Transverse colon (tissue), 4 donors: ENCODE data around the gene LYRM4.

Source experiments
- CTCF ChIP-seq, 5 experiments: fragments of 200-600 bp in 3 of 5; fragments of 450-650 bp in 2 of 5; sonication (generic) in 3 of 5; IDR thresholded peaks; 1 replicate in 2 of 5; 2 replicates in 3 of 5; pipeline ENCODE4 v1.5.1; 2016 to 2017; ENCODE audit warnings: antibody characterized with exemption in 5 of 5, inconsistent platforms in 3 of 5, mild to moderate bottlenecking in 2 of 5, moderate library complexity in 1 of 5
- EP300 ChIP-seq: sonication (generic); formaldehyde crosslinking; IDR thresholded peaks from one replicate; pipeline ENCODE4 v1.6.1; 2017; ENCODE audit warnings: antibody characterized with exemption, low read depth
- POLR2A ChIP-seq: fragments of 450-650 bp; IDR thresholded peaks from one replicate; pipeline ENCODE4 v1.6.1; 2016; ENCODE audit warnings: antibody characterized with exemption, mild to moderate bottlenecking, moderate library complexity
- POLR2AphosphoS5 ChIP-seq, 3 donors: sonication (generic); formaldehyde crosslinking; IDR thresholded peaks; one replicate each; pipeline ENCODE4 v1.6.1; 2016; ENCODE audit warnings: antibody characterized with exemption in 3 of 3

- TF ChIP-seq CTCF (IDR thresholded peaks at IDR 0.05) (no peak), EP300 (no peak), POLR2AphosphoS5 (IDR thresholded peaks at IDR 0.05) (no peak), POLR2A (no peak)
Measured at GRCh38 chr6:5287966-5288297, 27.2 kb upstream of the LYRM4 start.
